DMS114 treated with DMSO at 0.1 percent for 48 hours (cell line): ENCODE results near the gene PAQR4.

Source experiments
- DNase-seq: peaks from one replicate; lab custom pipeline; 2025; ENCODE audit not compliant: unreplicated experiment; lab: John Stamatoyannopoulos, UW

The PAQR4 gene

GRCh38 chr16:2979669-2980226 is 10.6 kb downstream of the PAQR4 start:
- no peak for DNase-seq

- peak; percentile 59 for DNase-seq
These were observed 11.4 kb downstream of the PAQR4 start, which contains the start of gene PKMYT1 for GRCh38 chr16:2980227-2981176. Gene PKMYT1 (minus strand): TSS chr16:2980446. CDS start chr16:2979657, 789 bp downstream.

DNA sequence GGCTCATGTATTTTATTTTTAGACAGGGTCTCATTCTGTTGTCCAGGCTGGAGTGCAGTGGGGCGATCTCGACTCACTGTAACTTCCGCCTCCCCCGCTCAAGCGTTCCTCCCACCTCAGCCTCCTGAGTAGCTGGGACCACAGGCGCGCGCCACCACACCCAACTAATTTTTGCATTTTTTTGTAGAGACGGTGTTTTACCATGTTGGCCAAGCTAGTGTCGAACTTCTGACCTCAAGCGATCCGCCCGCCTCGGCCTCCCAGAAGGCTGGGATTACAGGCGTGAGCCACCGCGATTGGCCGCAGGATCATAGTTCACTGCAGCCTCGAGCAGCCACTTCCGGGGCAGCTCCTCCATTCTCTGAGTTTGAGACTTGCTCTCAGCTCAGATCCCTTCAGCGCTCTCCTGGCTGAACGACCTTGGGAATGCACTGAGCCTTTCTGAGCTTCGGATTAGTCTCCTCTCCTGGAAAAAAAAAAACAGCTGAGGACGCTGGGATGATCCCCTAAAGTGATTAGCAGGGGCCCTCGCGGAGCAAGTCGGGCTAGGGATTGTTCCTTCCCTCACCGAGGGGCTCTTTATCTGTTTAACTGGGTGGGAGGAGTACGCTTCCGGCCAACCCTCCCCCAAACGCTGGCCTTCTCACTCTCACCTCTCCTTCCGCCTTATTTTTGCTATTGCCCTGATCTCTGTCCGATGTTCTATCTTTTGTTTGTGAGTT is 12.2 kb downstream of the PAQR4 start:
- DNase-seq = no peak

DNA sequence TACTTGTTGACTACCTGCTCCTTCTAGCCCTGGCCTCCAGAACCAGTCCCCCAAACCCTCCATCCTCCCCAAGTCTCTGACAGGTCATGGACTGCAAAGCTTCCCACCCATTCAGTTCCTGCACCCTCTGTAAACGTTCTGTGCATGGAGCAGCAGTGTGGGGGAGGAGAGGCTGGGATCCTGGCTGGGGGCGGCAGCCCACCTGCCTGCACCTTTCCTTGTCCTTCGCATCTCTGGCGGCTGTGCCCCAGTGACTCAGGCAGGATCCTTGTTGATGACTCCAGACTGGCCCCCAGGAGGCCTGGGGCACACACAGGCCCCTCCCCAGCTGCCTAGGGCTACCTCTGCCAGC is 12.7 kb downstream of the PAQR4 start:
- DNase-seq = no peak

DNA sequence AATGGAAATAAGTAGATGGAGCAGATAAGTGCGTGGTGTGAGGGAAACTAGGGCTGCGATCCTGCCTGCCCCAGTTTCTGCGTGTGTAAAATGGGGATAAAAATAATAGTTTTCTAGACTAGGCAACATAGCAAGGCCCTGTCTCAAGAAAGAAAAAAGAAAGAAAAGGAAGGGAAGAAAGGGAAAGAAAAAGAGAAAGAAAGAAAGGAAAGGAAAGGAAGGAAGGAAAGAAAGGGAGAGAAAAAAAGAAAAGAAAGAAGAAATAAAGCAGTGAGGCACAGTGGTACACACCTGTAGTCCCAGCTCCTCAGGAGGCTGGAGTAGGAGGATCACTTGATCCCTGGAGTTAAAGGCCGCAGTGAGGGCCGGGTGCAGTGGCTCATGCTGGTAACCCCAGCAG is 13.3 kb downstream of the PAQR4 start:
- DNase-seq = no peak

- peak; percentile 57 for DNase-seq
These were observed 14.6 kb downstream of the PAQR4 start for GRCh38 chr16:2983706-2984136.

GRCh38 chr16:2985462-2985861 is 16.3 kb downstream of the PAQR4 start:
- DNase-seq = no peak

DNA sequence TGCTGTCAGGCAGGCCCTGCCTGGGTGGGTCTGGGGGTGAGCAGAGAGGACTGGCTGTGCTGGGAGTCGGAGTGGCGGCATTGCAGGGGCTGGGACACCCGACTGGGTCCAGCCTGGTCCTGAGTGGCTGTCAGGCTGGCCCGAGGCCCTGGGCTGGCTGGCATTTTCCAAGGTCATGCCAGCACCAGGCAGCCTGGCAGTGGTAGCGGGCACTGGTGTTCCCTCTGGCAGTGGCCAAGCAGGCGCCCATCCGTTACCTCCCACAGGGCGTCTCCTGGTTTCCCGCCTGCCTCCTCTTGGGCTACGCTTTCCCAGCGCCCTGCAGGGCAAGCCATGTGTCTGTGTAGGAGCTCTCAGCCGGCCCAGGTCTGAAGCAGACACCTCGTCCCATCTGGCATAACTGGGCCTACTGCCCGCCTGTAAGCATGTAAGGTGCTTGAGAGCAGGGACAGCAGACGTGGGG is 16.8 kb downstream of the PAQR4 start:
- no peak for DNase-seq

GRCh38 chr16:2986623-2987188 is 17.6 kb downstream of the PAQR4 start:
- DNase-seq = no peak

DNA sequence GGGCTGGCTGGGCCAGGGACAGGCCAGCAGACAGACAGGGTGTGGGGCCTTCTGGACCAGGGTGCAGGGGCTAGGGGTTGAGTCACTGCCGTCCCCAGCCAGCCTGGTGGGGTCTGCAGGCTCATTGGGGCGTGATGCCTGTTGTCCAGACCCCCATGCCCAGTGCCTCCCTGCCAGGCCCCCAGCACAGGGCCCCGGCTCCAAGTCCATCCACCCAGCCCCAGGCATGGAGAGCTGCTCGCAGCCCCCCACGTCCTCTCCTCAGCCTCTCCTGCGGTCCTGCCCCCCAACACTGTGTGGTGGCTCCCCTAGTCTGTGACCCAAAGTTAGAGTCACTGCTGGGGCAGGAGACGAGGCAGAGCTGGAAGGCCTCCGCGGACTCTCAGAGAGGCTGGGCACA is 18.1 kb downstream of the PAQR4 start:
- DNase-seq = no peak

- DNase-seq = no peak
These were observed 18.7 kb downstream of the PAQR4 start for GRCh38 chr16:2987833-2988232.

DNA sequence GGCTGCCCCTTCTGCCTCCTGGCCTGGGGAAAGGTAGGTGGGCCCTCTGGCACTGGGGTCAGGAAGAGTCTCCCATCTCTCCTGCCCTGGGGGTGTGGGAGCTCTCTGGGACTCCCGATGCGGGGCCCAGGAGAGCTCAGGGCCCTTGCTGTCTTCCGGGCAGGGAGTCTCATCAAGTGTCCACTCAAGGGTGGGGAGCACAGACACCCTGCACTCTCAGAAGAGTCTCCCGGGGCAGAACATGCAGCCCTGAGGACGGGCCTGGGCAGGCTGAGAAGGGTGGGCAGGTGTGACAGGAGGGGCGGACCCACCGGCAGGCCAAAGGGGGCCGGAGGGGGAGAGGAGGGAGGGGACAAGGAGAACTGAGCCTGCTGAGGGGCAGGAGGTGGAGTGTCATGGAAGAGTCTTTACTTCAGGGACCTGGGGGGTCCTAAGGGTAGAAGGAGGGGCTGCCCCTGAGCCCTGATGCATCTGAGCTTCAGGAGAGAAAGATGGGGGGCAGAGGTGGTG is 19.5 kb downstream of the PAQR4 start:
- DNase-seq = no peak

DNA sequence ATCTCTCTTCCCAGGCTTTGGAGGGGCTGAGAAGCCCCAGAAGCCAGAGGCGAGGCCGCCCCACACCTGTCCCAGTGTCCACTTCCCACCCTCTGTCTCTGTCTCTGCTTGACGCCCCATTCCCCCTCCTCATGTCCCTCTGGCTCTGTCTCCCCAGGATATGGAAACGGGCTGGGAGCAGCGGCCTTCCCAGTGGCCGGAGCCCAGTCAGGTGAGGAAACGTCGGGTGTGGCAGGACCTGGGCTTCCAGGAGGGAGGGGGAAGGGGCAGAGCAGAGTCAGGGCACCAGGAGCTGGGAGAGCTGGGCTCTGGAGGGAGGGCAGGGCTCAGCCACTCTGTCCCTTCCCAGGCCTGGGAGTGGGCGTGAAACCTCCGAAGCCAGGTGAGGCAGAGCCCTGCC is 21.7 kb downstream of the PAQR4 start:
- no peak for DNase-seq

- DNase-seq = no peak
These were observed 22.6 kb downstream of the PAQR4 start for GRCh38 chr16:2991566-2992261.

DNA sequence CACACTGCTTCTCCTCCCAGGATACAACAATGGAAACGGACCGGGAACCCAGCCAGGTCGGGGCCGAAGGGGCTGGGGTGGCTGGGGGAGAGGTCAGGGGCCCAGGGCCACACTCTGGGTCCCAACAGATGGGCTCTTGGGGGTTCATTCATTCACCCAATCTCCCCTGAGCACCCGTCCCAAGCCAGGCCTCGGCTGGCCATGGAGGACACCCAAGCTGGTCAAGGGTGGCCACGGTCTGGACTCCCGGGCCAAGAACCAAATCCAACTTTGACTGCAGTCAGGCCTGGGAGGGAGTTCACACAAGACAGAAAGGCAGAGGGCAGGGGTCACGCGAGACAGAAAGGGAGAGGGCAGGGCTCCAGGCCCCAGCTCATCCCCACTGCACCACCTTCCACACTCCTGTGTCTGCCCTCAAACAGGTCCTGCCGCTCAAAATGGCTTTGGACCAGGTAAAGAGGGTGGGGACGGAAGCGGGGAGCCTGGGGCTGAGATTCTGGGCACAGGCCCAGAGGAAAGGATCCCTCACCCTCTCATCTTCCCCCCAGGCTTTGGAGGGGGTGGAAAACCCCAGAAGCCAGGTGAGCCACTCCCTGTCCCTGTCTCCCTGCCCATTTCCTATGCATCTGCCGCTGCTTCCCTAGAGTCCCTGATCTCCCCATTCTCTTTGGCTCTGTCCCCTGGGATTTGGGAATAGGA is 23.4 kb downstream of the PAQR4 start:
- DNase-seq = no peak

DNA sequence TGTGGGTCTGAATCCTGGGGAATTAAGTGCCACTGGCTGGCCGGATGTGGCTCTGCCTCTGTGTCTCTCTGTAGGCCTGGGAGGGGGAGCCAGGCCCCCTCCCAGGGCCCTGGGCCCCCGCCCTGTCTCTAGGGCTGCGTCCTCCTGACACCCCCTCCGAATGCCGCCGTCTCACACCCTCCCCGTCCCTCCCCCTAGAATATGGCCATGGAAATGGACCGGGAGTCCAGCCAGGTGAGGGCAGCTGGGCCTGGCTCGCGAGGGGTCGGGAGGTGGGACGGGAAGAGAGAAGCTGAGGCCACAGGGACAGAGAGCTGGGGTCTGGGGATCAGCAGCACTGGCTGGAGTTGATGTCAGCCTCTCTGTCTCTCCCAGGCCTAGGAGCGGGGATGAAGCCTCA is 27.1 kb downstream of the PAQR4 start:
- no peak for DNase-seq

GRCh38 chr16:2999929-3000328 is 30.8 kb downstream of the PAQR4 start:
- no peak for DNase-seq

DNA sequence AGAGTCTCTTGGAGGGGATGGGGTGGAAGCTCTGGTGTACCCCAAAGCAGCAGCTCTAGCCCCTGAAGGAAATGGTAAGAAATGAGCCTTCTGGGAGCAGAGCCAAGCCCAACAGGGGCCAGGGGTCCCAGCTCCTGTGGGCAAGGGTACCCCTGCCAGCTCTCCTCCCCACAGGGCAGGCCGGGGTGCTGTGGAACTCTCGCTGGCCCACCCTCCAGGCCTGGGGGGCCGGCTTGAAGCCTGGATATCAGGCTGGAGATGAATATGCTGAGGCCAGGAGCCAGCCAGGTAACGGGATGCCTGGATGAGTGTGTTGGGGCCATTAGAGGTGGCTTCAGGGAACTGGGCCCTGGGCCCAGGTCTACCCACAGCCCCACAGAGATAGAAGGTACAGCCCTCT is 31.4 kb downstream of the PAQR4 start:
- DNase-seq = no peak

DNA sequence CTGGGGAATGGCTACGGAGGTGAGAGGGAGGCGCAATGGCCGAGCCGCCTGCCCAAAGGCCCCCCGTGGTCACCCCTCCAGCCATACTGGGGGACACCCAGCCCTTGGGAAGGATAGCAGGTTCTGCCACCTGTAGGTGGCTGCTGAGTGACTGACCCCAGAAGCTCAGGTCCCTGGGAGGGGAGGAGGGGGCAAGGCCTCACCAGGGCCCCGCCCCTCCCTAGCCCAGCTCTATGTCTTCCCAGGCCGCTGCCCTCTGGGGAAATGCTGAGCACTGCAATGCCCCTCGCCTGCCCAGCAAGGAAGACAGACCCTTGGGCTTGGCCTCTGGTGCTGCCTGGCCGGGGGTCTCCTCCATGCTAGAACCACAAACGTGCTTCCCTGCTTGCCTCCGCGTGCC is 32.2 kb downstream of the PAQR4 start:
- DNase-seq = no peak
